OCI-LY1 (cell line): ENCODE data around the gene TMEM52B.

Experiments used
- CTCF ChIP-seq: fragments of 200-600 bp; sonication (generic), shearing (Covaris generic); IDR thresholded peaks from 2 replicates; pipeline ENCODE4 v1.5.1; 2017; ENCODE audit warnings: mild to moderate bottlenecking, antibody characterized with exemption, low read length, moderate library complexity, mixed read lengths
- EZH2 ChIP-seq: fragments of 200-600 bp; sonication (generic), shearing (Covaris generic); IDR thresholded peaks from 2 replicates; pipeline ENCODE4 v1.8.0; 2017; ENCODE audit warnings: borderline replicate concordance, mixed run types, mild to moderate bottlenecking, antibody characterized with exemption, low read length, moderate library complexity, mixed read lengths

- TF ChIP-seq CTCF (no peak), EZH2 (no peak)
Observed at GRCh38 chr12:10227648-10228047, 48.8 kb downstream of the TMEM52B start.
